ENCODE results near the gene ATP23.

The ATP23 gene, protein sequence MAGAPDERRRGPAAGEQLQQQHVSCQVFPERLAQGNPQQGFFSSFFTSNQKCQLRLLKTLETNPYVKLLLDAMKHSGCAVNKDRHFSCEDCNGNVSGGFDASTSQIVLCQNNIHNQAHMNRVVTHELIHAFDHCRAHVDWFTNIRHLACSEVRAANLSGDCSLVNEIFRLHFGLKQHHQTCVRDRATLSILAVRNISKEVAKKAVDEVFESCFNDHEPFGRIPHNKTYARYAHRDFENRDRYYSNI

DNA sequence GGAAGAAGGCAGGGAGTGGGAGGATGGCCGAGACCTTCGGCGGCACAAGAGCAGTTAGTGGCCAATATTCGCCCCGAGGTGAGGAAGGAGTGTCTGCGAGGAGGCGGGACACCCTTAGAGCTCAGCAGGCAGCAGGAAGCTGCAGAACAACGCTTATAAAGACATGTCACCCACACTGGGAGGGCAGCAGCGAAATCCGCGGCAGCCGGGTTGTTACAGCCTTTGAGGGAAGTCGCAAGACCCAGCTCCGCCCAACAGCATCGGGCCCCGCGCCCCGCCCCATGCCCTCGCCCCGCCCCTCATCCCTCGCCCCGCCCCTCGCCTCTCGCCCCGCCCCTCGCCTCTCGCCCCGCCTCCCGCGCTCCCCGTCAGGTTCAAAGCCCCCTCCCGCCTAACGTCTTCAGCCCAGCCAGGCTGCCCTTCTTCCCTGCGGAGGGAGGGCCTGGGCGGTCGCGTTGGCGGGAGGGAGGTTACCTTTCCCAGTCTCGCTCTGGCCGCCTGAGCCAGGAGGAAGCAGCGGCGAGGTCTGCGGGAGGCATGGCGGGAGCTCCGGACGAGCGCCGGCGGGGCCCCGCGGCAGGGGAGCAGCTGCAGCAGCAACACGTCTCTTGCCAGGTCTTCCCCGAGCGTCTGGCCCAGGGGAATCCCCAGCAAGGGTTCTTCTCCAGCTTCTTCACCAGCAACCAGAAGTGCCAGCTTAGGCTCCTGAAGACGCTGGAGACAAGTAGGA lies at the start of gene ATP23:
ATP23 (plus strand) TSS at position 403 of the 730 bp plus-strand sequence; CDS start at position 538, 135 bp downstream.
- peak; percentile 92 for DNase-seq

DNA sequence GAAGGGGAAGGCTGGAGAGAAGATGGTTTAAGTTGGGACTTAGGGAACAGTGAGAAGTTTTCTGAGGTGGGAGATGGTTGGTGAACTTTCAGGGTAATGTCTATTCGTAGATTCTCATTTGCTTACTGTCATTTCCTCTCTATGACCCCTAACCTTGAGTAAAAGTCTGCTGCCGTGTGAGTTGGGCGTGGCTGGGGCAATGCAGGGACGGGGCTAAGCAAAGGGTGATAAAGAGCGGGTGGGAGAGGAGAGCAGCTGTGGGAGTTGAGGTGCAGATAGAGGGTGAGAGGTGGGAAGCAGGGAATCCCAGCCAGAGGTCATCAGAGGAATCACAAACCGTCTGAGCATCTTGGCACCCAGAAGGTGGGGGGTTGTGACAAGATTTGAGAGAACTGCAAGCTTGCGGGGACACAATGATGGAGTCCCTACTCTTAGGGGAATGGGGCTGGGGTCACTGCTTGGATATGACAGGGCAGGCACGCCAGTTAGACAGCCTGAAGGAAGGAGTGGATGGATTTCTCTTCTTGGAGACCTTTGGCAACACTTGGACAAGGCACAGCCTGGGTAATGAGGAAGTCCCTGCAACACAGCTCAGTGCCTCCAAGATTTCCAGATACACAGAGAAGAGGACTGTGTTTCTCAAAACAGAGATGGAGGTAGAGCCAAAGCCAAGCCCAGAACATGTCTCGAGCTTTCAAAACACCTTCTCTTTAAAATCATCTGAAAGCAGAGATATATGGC lies 49.0 kb upstream of the ATP23 start:
- DNase-seq = no peak

DNA sequence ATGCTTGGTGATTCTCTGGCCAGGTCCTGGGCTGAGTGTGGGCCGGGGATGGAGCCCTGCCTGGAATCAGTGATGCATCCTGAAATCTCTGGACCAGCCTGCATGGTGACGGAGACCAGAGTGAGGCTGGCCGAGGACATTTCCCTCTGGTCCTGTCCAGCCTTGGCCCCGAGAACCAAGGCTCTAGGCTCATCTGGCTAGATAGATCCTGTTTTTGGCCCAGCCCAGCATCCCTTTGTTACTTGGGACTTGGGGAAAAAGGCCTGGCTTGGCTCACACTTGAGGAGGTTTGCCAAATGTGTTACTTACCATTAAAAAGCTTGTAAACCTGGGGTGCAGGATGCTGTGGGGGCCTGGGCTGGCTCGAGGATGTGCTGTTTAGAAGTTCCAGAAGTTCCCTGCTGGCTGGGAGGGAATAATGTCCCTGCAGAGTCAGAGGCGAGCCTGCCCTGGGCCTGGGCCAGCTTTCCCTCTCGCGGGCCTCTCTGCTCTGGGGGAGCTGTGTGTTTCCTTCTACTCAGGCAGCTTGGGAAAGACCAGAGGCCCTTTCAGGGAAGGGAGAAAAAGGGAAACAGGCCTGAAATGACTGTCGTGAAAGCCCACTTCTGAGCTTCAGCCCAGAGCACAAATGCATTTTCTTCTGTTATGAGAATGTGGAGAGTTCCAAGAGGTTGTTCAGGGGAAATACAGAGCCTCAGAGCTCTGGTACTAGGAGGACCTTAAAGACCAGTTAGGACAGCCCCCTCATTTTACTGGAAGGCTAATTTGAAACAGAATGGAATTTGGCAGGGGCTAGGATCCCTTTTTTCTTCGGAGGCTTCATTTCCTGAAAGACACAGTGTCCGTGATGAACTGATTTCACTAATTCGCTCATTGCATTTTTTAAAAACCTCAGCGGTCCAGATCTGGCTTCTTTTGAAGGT lies 47.7 kb upstream of the ATP23 start:
- no peak for DNase-seq

DNA sequence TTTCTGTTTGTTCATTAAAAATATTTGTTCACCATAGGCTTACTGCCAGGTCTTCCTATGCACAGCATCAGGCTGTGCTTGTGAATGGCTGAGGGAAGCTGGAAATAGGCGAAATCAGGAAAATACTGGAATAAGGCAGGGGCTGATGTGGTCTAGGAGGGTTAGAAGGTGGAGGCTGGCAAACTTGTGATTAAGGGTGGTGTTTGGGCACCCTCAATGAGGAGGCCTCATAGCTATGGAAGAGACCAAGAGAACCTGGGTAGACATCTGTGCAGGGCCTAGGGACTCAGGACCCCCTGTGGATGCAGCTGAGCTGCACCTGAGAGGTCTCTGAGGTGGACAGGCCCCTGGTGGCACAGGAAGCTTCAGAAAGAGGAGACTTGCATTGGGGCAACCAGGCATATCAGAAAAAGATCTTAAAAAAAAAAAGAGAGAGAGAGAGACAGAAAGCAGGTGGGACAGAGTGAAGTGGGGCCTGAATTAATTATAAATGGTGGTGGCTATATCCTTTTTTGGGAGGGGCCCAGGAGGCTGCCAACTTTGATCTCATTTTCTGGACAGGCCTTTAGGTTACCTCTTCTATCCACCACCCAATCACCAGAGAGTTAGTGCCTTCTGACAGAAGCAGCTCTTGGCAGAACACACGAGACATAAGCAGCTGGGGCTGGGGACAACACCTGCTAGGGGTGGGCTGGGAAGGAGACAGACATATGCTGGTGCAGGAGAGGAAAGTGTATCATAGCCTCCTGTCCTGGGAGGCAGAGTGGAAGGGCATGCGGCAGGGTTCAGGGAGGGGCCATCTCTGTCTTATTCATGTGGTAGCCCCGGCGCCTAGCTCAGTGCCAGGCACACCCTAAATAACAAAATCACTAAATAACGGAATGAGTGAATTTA lies 46.7 kb upstream of the ATP23 start:
- DNase-seq = no peak

DNA sequence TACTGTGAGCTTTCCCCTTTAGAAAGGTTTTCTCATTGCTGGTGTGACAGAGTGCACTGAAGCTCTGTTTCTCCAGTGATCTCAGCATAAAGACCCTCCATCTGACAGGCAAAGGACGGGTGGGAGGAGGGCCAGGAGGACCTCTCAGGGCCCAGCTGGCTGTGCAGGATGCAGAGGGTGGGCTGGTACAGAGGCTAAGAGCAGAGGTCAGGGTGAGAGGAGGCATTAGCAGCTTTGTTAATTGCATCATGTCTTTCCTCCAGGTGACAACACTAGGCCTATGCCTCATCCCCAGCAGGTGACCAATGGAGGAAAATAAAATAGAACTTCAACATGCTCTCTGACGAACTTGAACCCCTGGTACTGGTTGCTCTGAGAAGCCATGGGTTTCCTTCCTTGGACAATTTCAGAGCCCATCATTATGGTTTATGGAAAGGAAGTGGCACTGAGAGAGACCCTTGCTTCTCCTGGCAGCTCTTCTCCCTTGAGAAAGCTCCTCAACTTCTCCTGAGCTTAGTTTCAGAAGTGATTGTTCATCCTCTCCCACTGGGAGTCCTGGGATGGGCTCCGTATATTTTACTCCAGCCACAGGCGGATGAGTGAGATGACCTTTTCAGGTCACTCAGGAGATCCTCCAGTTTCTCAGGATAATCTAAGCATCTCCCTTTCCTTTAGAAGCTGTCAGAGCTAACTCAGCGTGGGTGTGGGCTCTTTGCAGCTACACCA lies 45.8 kb upstream of the ATP23 start:
- DNase-seq = no peak

DNA sequence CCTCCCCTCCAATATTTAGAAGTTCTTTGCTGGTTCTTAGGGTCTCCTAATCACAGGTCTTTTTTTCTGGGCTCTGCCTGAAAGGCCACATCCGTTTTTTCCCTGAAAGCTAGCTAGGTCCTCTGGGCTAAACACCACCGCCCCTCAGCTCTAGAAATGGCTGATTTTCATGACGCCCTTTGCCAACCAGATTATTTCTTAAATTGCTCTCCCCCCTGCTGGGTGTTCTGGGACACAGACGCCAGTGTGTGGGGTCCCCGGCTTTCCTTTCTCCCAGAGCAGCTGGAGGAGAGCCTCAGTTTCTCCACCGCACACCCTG lies 45.3 kb upstream of the ATP23 start:
- no peak for DNase-seq

DNA sequence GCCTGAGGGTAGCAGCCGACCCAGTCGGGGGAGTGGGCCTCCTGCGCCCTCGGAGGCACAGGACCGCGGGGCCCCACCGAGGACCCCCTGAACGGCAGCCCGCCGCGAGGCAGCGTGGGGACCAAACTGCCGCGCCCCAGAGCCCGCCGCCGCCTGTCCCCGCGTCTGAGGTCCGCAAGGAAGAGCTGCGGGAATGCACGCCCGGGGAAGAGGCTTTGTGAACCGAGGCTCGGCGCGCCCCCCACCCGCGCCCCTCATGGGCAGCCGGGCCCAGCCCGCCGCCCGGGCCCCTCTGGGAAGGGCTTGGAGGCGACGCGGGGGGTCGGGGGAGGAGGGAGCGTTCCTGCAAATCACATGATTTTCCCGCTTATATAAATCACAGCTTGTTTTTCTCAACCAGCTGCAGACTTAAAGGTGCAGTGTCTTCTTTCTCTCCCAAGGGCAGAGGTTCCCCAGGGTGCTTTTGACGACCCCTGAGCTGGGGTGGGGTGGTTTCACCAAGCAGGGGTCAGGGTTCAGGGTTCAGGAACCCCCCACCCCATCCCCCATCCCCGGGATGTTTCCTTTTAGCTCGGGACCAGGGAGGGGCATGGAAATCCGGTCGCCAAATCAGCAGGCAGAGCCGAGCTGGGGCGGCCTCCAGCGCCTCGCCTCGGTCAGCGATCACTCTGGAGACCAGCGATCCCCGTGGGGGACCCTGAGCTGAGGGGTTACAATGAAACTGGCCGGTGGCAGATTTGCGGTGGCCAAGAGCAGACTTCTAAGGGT lies 44.7 kb upstream of the ATP23 start:
- no peak for DNase-seq

DNA sequence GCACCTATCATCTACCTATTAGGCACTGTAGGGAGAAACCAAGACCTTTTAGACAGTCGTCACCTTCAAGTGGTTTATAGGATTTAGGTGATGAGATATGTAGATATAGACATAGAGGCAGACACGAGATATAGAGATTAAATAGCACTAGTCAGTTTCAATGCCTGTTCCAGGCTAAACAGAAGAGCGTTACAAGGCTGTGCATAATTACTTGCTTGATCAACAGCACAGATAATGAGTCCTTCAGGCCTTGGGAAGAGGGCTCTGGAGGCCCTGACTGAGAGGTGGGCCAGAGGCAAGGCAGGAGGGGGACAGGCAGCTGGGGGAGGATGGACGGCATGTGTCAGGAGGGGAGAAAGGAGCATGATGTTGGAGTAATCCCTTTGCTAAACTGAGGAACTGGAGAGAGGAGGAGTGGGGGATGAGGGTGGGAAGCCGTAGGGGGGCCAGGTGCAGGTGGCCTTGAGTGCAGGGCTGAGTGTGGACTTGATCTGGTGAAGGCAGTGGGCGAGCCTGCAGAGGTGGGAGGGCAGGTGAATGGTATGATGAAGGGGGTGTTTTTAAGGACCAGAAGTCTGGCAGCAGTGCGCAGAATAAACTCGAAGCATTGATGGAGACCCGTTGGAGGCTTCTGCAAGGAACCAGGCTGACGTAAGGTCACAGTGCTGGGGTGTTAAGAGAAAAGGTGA lies 43.9 kb upstream of the ATP23 start:
- DNase-seq = no peak

DNA sequence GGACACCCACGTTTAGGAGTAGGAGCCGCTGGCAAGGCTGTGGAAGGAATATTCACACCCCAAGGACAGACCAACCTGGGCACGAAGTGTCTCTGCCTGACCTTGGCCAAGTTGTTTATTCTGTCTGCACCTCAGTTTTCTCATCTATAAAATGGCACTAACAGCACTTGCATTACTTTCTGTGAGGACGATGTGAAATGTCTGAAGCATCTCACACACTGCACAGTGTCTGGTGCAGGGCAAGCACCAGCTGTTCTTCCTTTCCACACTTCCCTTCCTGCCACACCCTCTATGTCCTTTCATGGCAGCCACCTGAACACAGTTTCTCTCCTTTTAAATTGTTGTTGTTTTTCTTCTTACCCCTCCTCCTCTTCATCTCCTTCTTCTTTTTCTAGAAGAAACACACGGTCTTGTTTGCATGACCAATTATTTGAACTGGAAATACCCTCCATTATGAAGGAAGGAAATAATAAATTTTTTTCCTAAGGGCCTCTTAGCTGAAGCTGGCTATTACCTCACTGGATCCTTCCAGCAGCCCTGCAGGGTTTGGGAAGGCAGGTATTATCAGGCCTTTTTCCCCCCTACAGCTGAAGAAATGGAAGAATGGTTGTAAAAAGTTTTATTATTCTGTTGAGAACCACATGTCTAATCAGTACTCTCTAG lies 42.9 kb upstream of the ATP23 start:
- DNase-seq = no peak

DNA sequence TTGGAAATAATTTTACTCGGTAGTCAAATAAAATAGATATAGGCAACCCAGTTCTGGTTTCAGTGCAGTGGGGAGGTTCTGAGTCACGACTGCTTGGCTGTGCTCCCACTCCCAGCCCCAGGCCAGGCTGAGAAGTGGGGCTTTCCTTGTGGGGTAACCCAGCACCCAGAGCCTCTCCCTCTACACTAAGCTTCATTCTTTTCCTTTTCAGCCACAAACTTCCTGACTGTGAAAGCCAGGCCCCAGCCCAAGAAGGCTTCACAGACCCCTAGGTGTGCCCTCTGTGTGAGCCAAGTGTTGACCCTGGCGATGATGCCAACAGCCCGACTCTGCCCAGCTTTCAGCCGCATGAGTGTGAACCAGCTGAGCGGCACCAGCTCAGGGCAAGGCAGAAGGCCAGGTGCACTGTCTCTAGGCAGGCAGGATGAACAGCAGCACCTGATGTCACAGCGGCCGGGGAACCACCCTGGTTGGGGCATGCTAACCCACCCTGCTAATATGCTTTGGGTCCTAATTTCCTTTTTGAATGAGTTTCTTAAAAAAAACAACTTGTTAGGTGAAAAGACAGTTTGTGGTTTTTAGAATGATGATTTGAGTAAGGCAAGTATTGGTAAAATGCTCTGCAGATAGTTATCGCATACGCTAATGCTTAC lies 42.2 kb upstream of the ATP23 start:
- no peak for DNase-seq

DNA sequence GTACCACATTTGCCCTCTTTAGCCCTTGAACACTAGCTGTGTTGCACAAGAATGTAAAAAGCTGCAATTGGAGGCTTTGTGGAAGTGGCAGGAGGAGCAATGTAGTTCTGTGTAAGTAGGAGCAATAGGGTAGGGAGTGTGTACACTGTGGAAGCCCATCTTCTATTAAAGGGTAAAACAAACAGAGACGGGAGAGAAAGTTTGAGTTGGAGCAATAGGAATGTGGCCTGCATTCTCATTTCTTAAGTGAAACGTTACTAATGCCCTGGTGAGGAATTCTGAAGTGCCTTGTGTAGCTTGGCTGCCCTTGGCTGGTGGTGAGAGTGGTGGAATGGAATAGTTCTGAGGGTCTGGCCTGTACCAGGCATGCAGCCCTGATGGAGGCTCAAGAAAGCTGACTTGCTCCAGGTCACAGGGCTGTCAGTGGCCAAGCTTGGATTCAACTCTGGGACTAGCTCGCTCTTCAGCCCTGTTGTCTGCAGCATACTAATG lies 38.8 kb upstream of the ATP23 start:
- DNase-seq = no peak

DNA sequence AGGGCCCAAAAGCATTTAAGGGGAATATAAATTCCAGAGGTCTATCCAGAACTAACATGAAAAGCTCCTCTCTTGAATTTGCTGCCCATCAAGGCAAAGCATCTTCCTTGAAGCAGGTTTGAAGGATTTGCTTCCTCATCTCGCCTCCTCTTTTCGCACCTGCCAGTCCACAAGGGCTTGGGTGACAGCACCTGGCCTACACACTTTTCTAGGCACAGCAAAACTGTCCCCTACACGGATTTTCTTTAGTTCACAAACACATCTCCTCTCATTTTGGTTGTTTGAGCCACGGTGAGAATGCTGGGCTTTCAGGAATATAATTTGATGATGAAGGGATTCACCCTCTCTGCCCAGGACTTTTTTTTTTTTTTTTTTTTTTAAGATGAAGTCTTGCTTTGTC lies 36.9 kb upstream of the ATP23 start:
- DNase-seq = no peak

DNA sequence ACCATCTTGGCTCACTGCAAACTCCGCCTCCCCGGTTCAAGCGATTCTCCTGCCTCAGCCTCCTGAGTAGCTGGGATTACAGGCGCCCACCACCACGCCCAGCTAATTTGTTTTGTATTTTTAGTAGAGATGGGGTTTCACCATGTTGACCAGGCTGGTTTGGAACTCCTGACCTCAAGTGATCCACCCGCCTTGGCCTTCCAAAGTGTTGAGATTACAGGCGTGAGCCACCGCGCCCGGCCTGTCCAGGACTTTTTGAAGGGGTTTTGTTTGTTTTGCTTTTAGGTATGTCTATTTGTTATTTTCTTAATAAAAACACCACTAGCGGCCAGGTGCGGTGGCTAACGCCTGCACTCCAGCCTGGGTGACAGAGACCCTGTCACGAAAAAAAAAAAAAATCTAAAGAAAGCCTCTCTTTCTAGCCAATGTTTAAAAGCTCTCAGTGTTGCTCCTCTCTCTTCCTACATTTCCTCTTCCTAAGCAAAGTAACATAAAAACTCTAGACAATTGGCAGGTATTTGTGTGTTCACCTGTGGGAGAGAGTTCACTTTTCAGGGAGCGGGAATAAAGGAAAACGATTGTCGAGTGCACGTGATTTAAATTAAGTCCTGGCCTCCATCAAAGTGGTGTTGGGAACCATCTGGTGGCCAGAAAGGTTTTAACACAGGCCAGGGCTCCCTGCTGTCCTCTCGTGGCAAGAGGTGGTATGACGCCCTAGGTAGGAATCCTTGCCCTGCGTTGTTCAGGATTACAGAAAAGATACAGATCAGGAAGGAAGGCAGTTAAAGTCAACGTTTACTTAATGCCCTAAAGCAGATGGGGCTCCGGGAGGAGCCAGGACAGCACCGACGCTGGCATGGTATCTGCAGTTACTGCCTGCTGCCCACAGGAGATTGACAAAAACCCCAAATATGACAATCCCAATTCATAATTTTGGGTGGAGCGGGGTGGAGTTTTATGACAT lies 36.2 kb upstream of the ATP23 start:
- DNase-seq = peak; percentile 47

DNA sequence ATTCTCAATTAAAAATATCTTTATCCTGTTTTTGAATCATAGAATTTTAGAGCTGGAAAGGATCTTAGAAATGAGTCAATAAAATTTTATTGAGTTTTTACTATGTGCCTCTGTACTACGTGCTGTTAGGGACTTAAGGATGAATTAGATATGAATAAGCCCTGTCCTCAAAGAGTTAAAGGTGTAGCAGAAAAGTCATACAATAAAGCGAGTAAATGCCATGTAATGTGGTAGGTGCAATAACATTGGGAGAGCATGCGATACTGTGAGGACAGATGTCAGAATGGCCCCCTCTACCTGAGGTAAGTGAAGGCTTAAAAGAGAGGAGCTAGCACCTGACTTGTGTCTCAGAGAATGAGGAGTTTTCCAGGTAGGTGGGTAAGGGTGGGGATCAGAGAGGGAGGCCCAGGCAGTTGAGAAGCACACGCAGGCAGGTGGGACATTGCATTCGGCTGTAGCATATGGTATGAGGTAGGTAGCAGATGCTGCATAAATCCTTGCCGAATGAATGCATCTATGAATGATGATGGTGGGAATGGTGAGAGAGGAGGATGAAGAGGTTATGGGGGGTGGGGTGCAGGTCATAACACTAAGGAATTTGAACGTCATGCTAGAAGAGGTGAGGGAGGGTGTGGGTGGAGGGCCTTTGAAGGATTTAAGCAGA lies 35.4 kb upstream of the ATP23 start:
- DNase-seq = no peak

DNA sequence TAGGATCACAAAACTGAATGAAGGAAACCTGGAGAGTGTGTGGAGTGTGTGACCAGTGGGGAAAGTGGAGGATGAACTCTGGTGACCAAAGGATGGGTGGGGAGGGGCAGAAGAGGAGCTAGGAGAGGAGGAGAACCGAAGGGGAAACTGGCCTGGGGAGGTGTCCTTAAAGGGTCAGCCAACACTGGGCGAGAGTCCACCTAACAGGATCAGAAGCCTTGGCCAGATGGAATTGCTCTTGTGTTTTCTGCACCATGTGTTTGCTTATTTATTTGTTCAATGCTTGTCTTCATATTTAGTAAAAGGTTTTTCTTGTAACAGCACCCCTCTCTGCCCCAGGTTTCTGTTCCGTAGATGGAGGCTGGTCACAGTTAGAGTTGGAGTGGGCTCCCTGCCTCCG lies 34.5 kb upstream of the ATP23 start:
- no peak for DNase-seq

DNA sequence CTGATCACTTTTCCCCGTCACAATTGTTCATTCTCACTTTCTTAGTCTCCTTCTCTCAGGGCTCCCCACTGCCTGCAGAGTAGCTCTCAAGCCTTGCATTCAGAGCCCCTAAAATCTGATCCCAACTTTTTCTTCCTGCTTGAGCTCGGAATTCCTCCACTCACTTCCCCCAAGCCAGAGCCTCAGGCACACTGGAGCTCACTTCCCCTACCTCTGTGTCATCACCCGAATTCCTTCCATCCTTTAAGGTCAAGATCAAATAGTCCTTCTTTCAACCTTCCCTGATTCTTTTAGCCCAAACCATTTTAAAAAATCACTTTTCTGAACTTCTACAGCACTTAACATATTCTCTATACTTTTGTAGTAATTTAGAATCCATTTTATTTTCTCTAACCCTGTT lies 34.1 kb upstream of the ATP23 start:
- no peak for DNase-seq

DNA sequence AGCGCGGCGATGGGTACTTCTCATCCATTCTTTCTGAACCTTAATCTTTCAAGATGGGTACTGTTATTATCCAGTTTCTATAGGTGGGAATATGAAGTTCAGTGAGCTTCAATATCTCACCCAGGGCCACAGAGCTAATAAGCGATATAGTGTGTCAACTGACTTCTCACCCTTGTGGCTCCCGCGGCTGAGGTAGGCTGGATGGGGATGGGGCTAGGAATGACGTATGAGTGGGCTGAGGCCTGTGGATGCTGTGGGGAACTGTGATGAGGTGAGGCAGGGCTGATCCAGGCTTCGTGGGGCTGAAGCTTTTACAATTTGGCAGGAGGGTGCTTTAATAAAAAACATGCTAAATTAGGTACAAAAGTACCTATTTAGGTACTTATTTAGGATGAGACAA lies 32.9 kb upstream of the ATP23 start:
- DNase-seq = no peak

Data from SIG-M5 (cell line).